Colonic mucosa (tissue), 4 donors: ENCODE measurements around the gene KDM4B. TPM values are rescaled to one million over a fixed set of nuclear protein-coding genes. Genes with fewer than 3 reads are reported as not detected.

Source experiments
- DNase-seq: peaks from one replicate; pipeline ENCODE4 v3.0.0-alpha.2; 2020
- H3K27ac ChIP-seq: fragments of 200-600 bp; one replicate; pipeline ENCODE4 v1.8.0; 2021
- H3K27me3 ChIP-seq: fragments of 200-600 bp; one replicate; pipeline ENCODE4 v1.8.0; 2021
- H3K36me3 ChIP-seq: fragments of 200-600 bp; one replicate; pipeline ENCODE4 v1.8.0; 2021
- H3K4me1 ChIP-seq: fragments of 200-600 bp; one replicate; pipeline ENCODE4 v1.8.0; 2021; ENCODE audit warnings: mild to moderate bottlenecking
- H3K4me3 ChIP-seq: fragments of 200-600 bp; one replicate; pipeline ENCODE4 v1.8.0; 2021
- H3K9ac ChIP-seq, 2 donors: one replicate each; pipeline ENCODE4 v1.7.0; 2013; ENCODE audit warnings: control low read depth in 2 of 2, low read depth in 2 of 2, low read length in 2 of 2
- H3K9me3 ChIP-seq: fragments of 200-600 bp; one replicate; pipeline ENCODE4 v1.8.0; 2021
- CTCF ChIP-seq: fragments of 200-600 bp; IDR thresholded peaks from one replicate; pipeline ENCODE4 v1.8.0; 2022; ENCODE audit warnings: antibody characterized with exemption, mild to moderate bottlenecking
- intact Hi-C: fragments of 100-400 bp; cut with DNase I; formaldehyde crosslinking; loops from one replicate; pipeline ENCODE4 v1.14.1; 2022
- total RNA-seq, 2 donors: library from RNA; stranded (reverse); fragmentation: NEBNext Ultra II Directional in 1 of 2; extraction: Animal tissue kit (Norgen Biotek cat#: 25700) in 1 of 2; gene quantifications; one replicate each; pipeline ENCODE4 v1.2.1, GENCODE V29; 2021
- donor health status: healthy.
- donor health status: DM: no; HTN: no; CAD: no.
- donor health status: DM: no; HTN: no; CAD: no.

KDM4B gene
- total RNA-seq, 2 donors from 2014 or later, result 35.2 to 52.9 TPM

- H3K4me1 ChIP-seq, result no peaks in the 10 kb centered on the region
- H3K4me3 ChIP-seq, result no peak overlapping the region
- no peaks in the 10 kb centered on the region for H3K9me3 ChIP-seq
- DNase-seq, result no peak
- H3K36me3 ChIP-seq, result no peaks in the 10 kb centered on the region
- H3K27ac ChIP-seq, result no peak overlapping the region
- no peak overlapping the region for H3K9ac ChIP-seq
- intact Hi-C loops, result loop anchor here (5.0 kb wide), 1 partner anchor 93 kb away; no protein-coding TSS in a partner anchor
- TF ChIP-seq CTCF, result no peak
- H3K27me3 ChIP-seq, result no peaks in the 10 kb centered on the region
These were observed 3.9 kb upstream of the KDM4B start for GRCh38 chr19:4965061-4965460.

- peaks cover 5% of the 10 kb centered on the region for H3K4me1 ChIP-seq
- TF ChIP-seq CTCF, result no peak
- H3K9me3 ChIP-seq, result no peaks in the 10 kb centered on the region
- intact Hi-C loops, result loop anchor here (5.0 kb wide), 1 partner anchor 94 kb away; no protein-coding TSS in a partner anchor
- no peak overlapping the region for H3K9ac ChIP-seq
- no peaks in the 10 kb centered on the region for H3K36me3 ChIP-seq
- no peak overlapping the region for H3K4me3 ChIP-seq
- no peaks in the 10 kb centered on the region for H3K27me3 ChIP-seq
- H3K27ac ChIP-seq, result no peak overlapping the region
- DNase-seq, result no peak
These were observed 2.3 kb upstream of the KDM4B start for GRCh38 chr19:4966591-4966990.

GRCh38 chr19:4967738-4968461 is 1.0 kb upstream of the KDM4B start:
- Histone ChIP-seq H3K27ac (no peak overlapping the region), H3K4me1 (peaks cover 11% of the 10 kb centered on the region), H3K9ac (peak overlapping the region in 1 of 2 donors; percentile 51), H3K27me3 (no peaks in the 10 kb centered on the region), H3K9me3 (no peaks in the 10 kb centered on the region), H3K4me3 (peak overlapping the region; percentile 22), H3K36me3 (no peaks in the 10 kb centered on the region)
- no peak for TF ChIP-seq CTCF
- no peak for DNase-seq
- intact Hi-C loops, result loop anchor here (5.0 kb wide), 1 partner anchor 96 kb away; no protein-coding TSS in a partner anchor

GRCh38 chr19:4969292-4969771 is 419 bp downstream of the KDM4B start:
- H3K36me3 ChIP-seq, result no peaks in the 10 kb centered on the region
- no peak for TF ChIP-seq CTCF
- H3K9me3 ChIP-seq, result no peaks in the 10 kb centered on the region
- intact Hi-C loops, result loop anchor here (5.0 kb wide), 1 partner anchor 97 kb away; no protein-coding TSS in a partner anchor
- H3K4me3 ChIP-seq, result peak overlapping the region; percentile 59
- no peak for DNase-seq
- peaks cover 11% of the 10 kb centered on the region for H3K4me1 ChIP-seq
- H3K27me3 ChIP-seq, result no peaks in the 10 kb centered on the region
- peak overlapping the region; percentile 66 to 81 for H3K9ac ChIP-seq
- H3K27ac ChIP-seq, result no peak overlapping the region

GRCh38 chr19:4969772-4970531 is 1.0 kb downstream of the KDM4B start:
- no peak for DNase-seq

More at GRCh38 chr19:4969772-4970531, 1.0 kb downstream of the KDM4B start:
- peak overlapping the region; percentile 59 for H3K4me3 ChIP-seq
- no peaks in the 10 kb centered on the region for H3K36me3 ChIP-seq
- H3K9ac ChIP-seq, result peak overlapping the region; percentile 66 to 81
- TF ChIP-seq CTCF, result no peak
- H3K9me3 ChIP-seq, result no peaks in the 10 kb centered on the region
- intact Hi-C loops, result loop anchor here (5.0 kb wide), 1 partner anchor 98 kb away; no protein-coding TSS in a partner anchor
- H3K27ac ChIP-seq, result peak overlapping the region; percentile 7
- peaks cover 11% of the 10 kb centered on the region for H3K4me1 ChIP-seq
- no peaks in the 10 kb centered on the region for H3K27me3 ChIP-seq
